ENCODE measurements around the gene SPINK2. TPM values are rescaled to one million over a fixed set of nuclear protein-coding genes. Genes with fewer than 3 reads are reported as not detected.
A peak's percentile ranks its signal among the peaks of the same experiment; 100 is the strongest.

SPINK2 gene
- polyA plus RNA-seq, 1 donor (not counting 4 experiments of a cell fraction or from before 2014, with no cell fraction given) = 0.10 TPM

DNA sequence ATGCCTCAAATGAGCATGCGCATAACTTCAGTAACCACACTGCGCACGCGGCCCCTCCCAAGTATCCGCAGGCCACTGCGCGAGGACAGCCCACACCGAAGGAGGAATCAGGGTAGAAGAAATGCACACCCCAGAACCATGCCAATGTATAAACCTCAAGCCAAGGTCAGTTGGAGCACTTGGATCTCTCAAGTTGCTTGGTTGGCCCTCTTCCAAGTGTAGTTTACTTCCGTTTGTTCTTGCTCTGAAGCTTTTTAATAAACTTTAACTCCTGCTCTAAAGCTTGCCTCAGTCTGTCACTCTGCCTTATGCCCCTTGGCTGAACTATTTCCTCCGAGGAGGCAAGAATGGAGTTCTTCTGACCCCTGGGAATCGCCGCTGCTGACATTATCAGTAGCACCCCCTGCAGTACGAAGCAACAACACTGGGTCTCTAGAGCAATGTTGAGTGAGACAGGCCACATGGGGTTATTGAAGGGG is 22.0 kb upstream of the SPINK2 start:
- no peak overlapping the region for H3K9ac ChIP-seq (ENCODE audit: control insufficient read depth, extremely low read depth, insufficient read depth, low read length)
- H3K4me2 ChIP-seq (ENCODE audit: control insufficient read depth, extremely low read depth, insufficient read depth, low read depth, low read length) = no peak overlapping the region
- no peaks in the 10 kb centered on the region for H4K20me1 ChIP-seq (ENCODE audit: control insufficient read depth, extremely low read depth, insufficient read depth, low read length)
- DNase-seq (ENCODE audit: low read depth, low spot score) (no peak), FAIRE-seq (no peak)
- TF ChIP-seq, protein P1, sequence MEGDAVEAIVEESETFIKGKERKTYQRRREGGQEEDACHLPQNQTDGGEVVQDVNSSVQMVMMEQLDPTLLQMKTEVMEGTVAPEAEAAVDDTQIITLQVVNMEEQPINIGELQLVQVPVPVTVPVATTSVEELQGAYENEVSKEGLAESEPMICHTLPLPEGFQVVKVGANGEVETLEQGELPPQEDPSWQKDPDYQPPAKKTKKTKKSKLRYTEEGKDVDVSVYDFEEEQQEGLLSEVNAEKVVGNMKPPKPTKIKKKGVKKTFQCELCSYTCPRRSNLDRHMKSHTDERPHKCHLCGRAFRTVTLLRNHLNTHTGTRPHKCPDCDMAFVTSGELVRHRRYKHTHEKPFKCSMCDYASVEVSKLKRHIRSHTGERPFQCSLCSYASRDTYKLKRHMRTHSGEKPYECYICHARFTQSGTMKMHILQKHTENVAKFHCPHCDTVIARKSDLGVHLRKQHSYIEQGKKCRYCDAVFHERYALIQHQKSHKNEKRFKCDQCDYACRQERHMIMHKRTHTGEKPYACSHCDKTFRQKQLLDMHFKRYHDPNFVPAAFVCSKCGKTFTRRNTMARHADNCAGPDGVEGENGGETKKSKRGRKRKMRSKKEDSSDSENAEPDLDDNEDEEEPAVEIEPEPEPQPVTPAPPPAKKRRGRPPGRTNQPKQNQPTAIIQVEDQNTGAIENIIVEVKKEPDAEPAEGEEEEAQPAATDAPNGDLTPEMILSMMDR (optimal IDR thresholded peaks at IDR 0.05 in 1 of 3, IDR thresholded peaks at IDR 0.05 in 1 of 3, conservative IDR thresholded peaks at IDR 0.05 in 1 of 3; ENCODE audit: extremely low read depth in 1 of 3, insufficient read depth in 2 of 3, low read length in 3 of 3) = peak in 1 of 3 experiments; percentile 12
- TF ChIP-seq EZH2 (IDR thresholded peaks at IDR 0.05; ENCODE audit: low read length) = no peak
- no peaks in the 10 kb centered on the region for H3K4me1 ChIP-seq (ENCODE audit: control insufficient read depth, extremely low read depth, insufficient read depth, low read length)
- no peak overlapping the region for H2AFZ ChIP-seq (ENCODE audit: control insufficient read depth, low read length)
- no peaks in the 10 kb centered on the region for H3K27me3 ChIP-seq (ENCODE audit: control insufficient read depth, extremely low read depth, insufficient read depth, low read length)
- H3K9me1 ChIP-seq (ENCODE audit: control insufficient read depth, extremely low read depth, insufficient read depth, low read length) = no peaks in the 10 kb centered on the region
- dilution Hi-C loops (cut with MboI; ENCODE audit: extremely low pct_ligation_motif_present, low sequenced_read_pairs) = no loop called here
- no peaks in the 10 kb centered on the region for H3K79me2 ChIP-seq (ENCODE audit: control insufficient read depth, insufficient read depth, low read length)
- H3K27ac ChIP-seq (ENCODE audit: control insufficient read depth, insufficient read depth, low read length) = no peak overlapping the region
- no peaks in the 10 kb centered on the region for H3K9me3 ChIP-seq (ENCODE audit: control insufficient read depth, low read depth, low read length)
- H3K36me3 ChIP-seq (ENCODE audit: control insufficient read depth in 2 of 2, extremely low read depth in 1 of 2, insufficient read depth in 2 of 2, low read length in 2 of 2) = no peaks in the 10 kb centered on the region
- H3K4me3 ChIP-seq (ENCODE audit: control insufficient read depth in 2 of 3, extremely low read depth in 1 of 3, insufficient read depth in 2 of 3, low read depth in 1 of 3, low read length in 3 of 3) = no peak overlapping the region

- Histone ChIP-seq H3K4me2 (ENCODE audit: control insufficient read depth, extremely low read depth, insufficient read depth, low read depth, low read length) (no peak overlapping the region), H3K9me3 (ENCODE audit: control insufficient read depth, low read depth, low read length) (no peaks in the 10 kb centered on the region), H3K36me3 (ENCODE audit: control insufficient read depth in 2 of 2, extremely low read depth in 1 of 2, insufficient read depth in 2 of 2, low read length in 2 of 2) (no peaks in the 10 kb centered on the region), H2AFZ (ENCODE audit: control insufficient read depth, low read length) (no peak overlapping the region), H3K4me3 (ENCODE audit: control insufficient read depth in 2 of 3, extremely low read depth in 1 of 3, insufficient read depth in 2 of 3, low read depth in 1 of 3, low read length in 3 of 3) (no peak overlapping the region), H3K9me1 (ENCODE audit: control insufficient read depth, extremely low read depth, insufficient read depth, low read length) (no peaks in the 10 kb centered on the region), H3K79me2 (ENCODE audit: control insufficient read depth, insufficient read depth, low read length) (no peaks in the 10 kb centered on the region), H3K4me1 (ENCODE audit: control insufficient read depth, extremely low read depth, insufficient read depth, low read length) (no peaks in the 10 kb centered on the region), H3K27ac (ENCODE audit: control insufficient read depth, insufficient read depth, low read length) (no peak overlapping the region), H4K20me1 (ENCODE audit: control insufficient read depth, extremely low read depth, insufficient read depth, low read length) (no peaks in the 10 kb centered on the region), H3K27me3 (ENCODE audit: control insufficient read depth, extremely low read depth, insufficient read depth, low read length) (no peaks in the 10 kb centered on the region), H3K9ac (ENCODE audit: control insufficient read depth, extremely low read depth, insufficient read depth, low read length) (no peak overlapping the region)
- DNase-seq (ENCODE audit: low read depth, low spot score) (no peak), FAIRE-seq (no peak)
- TF ChIP-seq EZH2 (IDR thresholded peaks at IDR 0.05; ENCODE audit: low read length) = no peak
- TF ChIP-seq, protein P1 (optimal IDR thresholded peaks at IDR 0.05 in 1 of 3, IDR thresholded peaks at IDR 0.05 in 1 of 3, conservative IDR thresholded peaks at IDR 0.05 in 1 of 3; ENCODE audit: extremely low read depth in 1 of 3, insufficient read depth in 2 of 3, low read length in 3 of 3) = no peak
- dilution Hi-C loops (cut with MboI; ENCODE audit: extremely low pct_ligation_motif_present, low sequenced_read_pairs) = no loop called here
Measured at GRCh38 chr4:56840559-56840958, 19.1 kb upstream of the SPINK2 start.
